GM13977 (cell line): Measurements from ENCODE around the gene PCDHGB1.

Experiments
- DNase-seq: peaks from one replicate; pipeline ENCODE4 v3.0.0; 2012; ENCODE audit warnings: low spot score
- in situ Hi-C: fragments of 300-500 bp; cut with MboI; formaldehyde crosslinking; loops from one replicate; pipeline ENCODE4 v1.12.0; 2022; ENCODE audit warnings: low sequenced_read_pairs, low pct_unique_long_range_greater_than_20kb, mixed read lengths, inconsistent platforms; ENCODE audit not compliant: unreplicated experiment
- TF ChIP-seq, protein P1 (sequence below): IDR thresholded peaks from 2 replicates; pipeline ENCODE4 v1.5.1; 2012; ENCODE audit warnings: mild to moderate bottlenecking, control low read depth; ENCODE audit not compliant: insufficient read depth; ENCODE audit errors: extremely low read depth, missing control alignments

PCDHGB1 gene

GRCh38 chr5:141360685-141361084, 10.8 kb downstream of the PCDHGB1 start:
- no peak for DNase-seq
- in situ Hi-C loops = no loop called here
- TF ChIP-seq, protein P1, sequence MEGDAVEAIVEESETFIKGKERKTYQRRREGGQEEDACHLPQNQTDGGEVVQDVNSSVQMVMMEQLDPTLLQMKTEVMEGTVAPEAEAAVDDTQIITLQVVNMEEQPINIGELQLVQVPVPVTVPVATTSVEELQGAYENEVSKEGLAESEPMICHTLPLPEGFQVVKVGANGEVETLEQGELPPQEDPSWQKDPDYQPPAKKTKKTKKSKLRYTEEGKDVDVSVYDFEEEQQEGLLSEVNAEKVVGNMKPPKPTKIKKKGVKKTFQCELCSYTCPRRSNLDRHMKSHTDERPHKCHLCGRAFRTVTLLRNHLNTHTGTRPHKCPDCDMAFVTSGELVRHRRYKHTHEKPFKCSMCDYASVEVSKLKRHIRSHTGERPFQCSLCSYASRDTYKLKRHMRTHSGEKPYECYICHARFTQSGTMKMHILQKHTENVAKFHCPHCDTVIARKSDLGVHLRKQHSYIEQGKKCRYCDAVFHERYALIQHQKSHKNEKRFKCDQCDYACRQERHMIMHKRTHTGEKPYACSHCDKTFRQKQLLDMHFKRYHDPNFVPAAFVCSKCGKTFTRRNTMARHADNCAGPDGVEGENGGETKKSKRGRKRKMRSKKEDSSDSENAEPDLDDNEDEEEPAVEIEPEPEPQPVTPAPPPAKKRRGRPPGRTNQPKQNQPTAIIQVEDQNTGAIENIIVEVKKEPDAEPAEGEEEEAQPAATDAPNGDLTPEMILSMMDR = no peak

- in situ Hi-C loops = no loop called here
- no peak for DNase-seq
- TF ChIP-seq, protein P1 = no peak
These were observed 12.8 kb downstream of the PCDHGB1 start for GRCh38 chr5:141362719-141363118.

DNA sequence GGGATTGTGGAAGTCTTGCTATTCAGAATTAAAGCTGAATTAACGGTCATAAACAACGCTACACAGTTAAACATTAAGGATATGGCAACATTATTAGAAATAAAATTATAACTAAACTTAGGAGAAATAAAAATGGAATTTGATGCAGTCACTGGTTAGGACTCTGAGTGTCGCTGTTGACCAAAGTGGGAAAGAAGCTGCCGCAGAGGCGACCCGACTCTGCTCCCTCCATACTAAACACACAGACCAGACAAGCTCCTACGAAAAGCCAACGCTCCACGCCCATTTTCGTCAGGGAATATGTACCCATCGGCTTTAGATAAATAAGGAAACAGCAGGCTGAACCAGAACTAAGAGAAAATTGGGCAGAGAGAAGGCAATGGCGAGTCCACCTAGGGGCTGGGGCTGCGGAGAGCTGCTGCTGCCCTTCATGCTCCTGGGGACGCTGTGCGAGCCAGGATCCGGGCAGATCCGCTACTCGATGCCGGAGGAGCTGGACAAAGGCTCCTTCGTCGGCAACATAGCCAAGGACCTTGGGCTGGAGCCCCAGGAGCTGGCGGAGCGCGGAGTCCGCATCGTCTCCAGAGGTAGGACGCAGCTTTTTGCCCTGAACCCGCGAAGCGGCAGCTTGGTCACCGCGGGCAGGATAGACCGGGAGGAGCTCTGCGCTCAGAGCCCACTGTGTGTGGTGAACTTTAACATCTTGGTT, 14.2 kb downstream of the PCDHGB1 start, which contains the start of gene PCDHGA5:
TSS of gene PCDHGA5 (plus strand) at position 211 of the 709 bp plus-strand sequence. CDS start at position 380, 169 bp downstream.
- in situ Hi-C loops = no loop called here
- DNase-seq = no peak
- TF ChIP-seq, protein P1 = no peak

- no peak for DNase-seq
- in situ Hi-C loops = no loop called here
- TF ChIP-seq, protein P1 = no peak
These were observed 16.4 kb downstream of the PCDHGB1 start for GRCh38 chr5:141366016-141366896.

DNA sequence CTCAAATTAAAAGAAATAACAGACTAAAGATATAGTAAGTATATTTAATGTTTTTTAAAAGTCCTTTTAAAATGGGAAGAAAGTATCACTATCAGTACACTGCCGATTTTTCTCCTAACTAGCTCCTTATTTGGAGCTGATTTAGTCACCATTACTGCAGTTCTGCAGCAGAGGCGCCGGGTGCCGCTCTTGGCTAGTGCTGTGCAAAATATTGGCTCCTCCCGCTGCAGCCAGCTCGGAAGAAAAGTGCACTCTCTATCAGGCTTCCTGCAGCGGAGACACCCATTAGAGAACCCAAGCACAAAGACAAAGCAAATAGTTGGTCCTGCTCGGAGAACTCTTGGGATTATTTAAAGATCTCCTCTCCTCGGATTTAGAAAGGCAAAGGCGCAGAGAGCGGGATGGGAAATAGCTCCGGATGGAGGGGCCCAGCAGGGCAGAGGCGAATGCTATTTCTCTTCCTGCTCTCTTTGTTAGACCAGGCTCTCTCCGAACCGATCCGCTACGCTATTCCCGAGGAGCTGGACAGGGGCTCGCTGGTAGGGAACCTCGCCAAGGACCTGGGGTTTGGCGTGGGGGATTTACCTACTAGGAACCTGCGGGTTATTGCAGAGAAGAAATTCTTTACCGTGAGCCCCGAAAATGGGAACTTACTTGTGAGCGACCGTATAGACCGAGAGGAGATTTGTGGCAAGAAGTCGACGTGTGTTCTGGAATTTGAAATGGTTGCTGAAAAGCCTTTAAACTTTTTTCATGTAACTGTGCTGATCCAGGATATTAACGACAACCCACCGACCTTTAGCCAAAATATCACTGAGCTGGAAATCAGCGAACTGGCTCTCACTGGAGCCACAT, 20.3 kb downstream of the PCDHGB1 start, which contains the start of gene PCDHGB3:
TSS of gene PCDHGB3 (plus strand) at position 249 of the 855 bp plus-strand sequence. CDS start at position 402, 153 bp downstream.
- peak; percentile 84 for DNase-seq
- in situ Hi-C loops = no loop called here
- TF ChIP-seq, protein P1 = peak; percentile 77
